Stimulated activated CD8-positive, alpha-beta memory T cell treated with anti-CD3 and anti-CD28 coated beads, Interleukin-7, amount 100 ng/mL, for 1 hour (primary cell): ENCODE measurements around the gene SFXN1.

Source experiments
- DNase-seq, 2 donors: peaks; one replicate each; pipeline ENCODE4 v3.0.0-alpha.2; 2020; ENCODE audit warnings: low read depth in 2 of 2

Gene SFXN1

GRCh38 chr5:175541264-175541663 lies 62.9 kb downstream of the SFXN1 start:
- no peak for DNase-seq

DNA sequence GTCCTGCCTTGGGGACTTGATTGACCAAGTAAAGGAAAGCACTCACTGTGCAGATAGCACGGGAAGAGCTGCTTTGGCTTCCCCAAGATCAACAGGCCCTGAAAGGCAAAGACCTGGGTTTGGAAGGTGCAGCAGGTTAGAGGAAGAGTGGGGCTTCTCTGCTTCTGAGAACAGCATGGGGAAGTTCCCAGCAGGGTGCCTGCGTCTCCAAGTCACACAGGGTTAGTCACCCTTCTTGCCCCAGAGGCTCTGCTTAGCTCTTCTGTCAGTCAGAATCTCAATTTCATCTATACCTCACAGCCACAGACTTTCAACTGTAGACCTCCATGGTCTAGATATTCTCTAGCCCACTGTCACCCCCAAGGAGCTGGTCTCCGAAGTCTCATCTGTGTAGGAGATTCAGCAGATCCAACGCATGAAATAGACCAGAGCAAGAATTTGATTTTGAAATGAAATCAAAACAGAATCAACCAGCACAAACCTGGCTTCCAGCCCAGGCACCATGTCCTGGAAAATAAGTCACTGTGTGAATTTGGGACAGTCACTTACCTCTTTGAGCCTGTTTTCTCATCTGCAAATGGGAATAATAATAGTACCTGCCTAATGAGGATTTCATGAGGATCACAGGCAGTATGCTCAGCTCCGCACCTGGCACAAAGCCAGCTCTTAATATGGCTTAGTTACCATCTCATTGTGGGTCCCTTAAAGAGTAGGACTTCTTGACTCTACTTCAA lies 64.0 kb downstream of the SFXN1 start:
- no peak for DNase-seq

- DNase-seq, result no peak
Measured at GRCh38 chr5:175542966-175543235, 64.5 kb downstream of the SFXN1 start.

DNA sequence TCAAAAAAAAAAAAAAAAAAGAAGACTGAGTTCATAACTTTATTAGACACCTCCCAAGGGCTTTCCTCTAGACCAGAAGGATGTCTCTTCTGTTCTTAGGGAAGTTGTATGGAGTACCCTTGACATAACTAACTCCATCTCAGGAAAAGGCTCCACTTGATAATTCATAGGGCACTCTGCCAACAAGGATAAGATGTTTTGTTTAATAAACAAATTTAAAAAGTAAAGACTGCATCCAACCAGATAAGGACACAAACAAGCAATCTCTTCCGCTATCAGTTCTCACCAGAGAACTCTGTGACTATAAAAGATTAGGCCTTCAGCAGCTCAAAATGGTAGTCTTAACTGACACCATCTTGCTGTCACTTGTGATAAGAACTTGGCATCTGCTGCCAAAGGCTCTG lies 65.8 kb downstream of the SFXN1 start:
- no peak for DNase-seq

DNA sequence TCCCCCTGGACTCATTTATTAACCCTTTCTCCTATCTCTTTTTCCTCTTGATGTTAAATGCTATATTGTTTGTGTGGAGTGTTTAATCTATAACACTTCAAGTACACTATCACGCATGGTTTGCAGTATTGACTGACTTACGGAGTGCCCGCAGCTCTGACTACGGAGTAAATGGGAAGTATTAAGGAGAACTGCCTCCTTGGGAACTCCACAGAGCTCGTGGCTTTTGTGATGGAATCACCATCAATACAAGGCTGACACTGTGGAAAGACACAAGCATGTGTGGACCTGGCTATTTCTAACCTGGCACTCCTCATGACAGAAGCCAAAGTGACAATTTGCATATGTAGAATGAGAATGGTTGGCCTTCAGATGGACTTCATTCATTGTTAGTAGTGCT lies 66.2 kb downstream of the SFXN1 start:
- no peak for DNase-seq

GRCh38 chr5:175547842-175548241 lies 69.5 kb downstream of the SFXN1 start:
- no peak for DNase-seq

- no peak for DNase-seq
Measured at GRCh38 chr5:175548626-175549311, 70.4 kb downstream of the SFXN1 start.

DNA sequence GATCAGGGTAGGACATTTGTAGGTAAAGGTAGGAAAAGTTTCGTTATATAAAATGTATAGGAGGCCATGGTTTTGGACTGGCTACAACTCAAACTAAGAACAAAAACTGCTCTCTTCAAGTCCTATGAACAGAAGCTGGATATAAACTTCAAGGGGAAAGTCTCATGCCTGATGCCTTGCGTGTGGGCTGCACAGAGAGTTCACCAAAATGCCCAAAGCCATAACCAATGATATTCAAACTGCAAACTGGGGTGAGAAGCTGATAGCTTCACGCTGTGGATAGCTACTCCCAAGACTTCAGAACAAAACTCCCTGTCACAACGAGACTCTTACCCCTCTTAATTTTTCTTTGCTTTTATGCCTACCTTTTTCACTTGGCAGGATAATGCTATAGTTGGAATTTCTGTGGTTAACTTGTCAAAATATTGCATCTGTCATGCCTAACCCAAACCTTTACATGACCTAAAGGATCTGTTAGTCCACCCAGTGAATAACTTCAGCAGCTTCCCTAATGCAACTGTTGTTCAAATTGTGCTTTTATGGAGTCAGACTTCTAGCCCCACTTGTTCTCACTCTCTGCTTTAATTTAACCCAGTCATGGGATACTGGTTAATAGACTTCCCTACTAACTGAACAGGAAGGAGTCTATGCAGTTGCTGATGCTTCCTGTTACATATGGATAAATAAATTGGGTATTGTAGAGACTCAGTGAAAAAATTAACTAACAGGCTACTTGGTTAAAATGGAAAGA lies 71.9 kb downstream of the SFXN1 start:
- DNase-seq, result no peak

DNA sequence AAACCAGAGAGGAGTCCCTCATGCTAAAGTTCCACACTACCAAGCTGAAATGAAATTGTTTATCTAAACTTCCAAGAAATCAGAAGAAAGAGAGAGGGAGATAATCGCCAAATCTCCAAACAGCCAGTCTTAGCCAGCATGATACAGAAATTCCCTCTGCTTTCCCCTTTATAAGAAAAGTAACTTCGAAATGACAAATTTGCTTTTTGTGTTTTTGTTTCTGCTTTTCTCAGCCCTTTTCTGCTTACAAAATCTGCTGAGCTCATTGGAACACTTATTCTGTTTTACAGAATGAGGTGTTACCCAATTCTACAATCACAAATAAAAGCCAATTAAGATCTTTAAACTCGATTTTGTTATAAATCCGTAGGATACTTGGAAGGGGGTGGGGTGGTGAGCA lies 72.9 kb downstream of the SFXN1 start:
- DNase-seq, result no peak

DNA sequence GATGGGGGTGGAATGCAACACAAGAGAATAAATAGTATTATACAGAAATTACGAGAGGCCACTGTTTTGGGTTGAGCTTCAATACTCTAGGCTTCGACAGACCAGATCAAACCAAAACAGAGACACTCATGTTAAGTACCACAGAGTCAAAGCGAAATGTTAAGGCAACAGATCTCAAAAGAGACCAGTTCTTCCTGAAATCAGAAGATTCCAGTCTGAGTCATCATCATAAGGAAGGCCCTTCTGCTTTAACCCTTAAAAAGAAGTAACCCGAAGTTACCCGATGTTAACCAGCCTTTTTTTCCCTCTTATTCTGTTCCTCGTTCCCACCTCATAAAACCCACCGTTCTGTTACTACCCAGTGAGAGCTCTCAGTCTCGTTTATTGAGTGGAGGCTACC lies 75.9 kb downstream of the SFXN1 start:
- no peak for DNase-seq

DNA sequence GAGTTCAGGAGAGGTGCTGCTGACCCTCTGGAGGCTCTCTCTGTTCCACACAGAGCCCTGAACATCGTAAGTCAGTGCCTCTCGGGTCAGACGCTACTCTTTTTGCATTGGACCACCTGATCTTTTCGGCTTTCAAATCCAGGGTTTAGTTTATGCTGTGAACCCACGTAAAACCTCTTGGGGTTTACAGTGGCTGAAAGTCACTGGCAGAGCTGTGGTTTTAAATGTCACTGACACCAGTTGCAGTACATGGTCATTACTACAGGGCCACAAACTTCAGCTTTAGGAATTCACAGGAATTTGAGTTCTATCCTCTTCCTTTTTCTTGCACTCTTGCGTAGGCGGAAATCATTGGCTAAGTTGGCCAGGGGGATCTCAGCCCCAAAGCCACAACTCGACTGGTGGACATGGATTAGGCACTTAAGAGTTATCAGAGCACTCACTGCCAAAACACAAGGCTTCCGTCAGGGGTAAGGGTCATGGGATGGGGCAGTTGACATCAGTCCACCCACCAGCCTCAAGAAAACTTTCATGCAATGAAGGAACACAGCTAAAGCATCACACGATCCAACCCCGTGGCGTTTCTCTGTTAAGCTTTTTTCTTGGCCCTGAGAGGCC lies 76.9 kb downstream of the SFXN1 start:
- DNase-seq, result no peak

- DNase-seq, result no peak
Measured at GRCh38 chr5:175556794-175557193, 78.4 kb downstream of the SFXN1 start.

GRCh38 chr5:175557778-175558177 lies 79.4 kb downstream of the SFXN1 start:
- no peak for DNase-seq

GRCh38 chr5:175558801-175559480 lies 80.6 kb downstream of the SFXN1 start:
- DNase-seq, result no peak

DNA sequence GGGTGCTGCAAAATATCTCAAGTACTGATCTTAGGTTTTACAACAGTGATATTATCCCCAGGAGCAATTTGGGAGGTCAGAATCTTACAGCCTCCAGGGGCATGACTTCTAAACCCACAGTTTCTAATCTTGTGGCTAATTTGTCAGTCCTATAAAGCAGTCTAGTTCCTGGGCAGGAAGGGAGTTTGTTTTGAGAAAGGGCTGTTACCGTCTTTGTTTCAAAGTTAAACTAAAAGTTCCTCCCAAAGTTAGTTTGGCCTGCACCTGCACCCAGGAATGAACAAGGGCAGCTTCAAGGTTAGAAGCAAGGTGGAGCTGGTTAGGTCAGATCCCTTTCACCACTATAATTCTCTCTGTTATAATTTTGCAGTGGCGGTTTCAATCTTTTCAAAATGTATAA lies 81.7 kb downstream of the SFXN1 start:
- no peak for DNase-seq

GRCh38 chr5:175561085-175561484 lies 82.7 kb downstream of the SFXN1 start:
- no peak for DNase-seq

DNA sequence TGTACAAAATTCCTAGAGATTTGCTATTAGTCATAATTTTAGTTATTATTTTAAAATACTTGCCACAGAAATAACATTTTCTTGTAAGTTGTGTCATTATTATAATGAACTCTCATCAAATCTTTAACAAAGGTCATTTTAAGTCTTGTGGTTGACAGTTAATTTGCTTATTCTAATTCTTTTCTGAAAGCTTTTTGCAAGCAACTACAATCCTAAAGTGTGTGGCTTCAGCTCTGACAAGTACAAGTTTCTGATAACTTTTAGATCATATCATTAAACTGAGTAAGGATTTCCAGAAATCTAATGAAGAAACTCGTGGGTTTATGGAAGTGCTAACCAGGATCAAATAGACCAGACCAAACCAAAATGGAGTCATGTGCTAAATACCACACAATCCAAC lies 86.4 kb downstream of the SFXN1 start:
- DNase-seq, result no peak

GRCh38 chr5:175566697-175567096 lies 88.3 kb downstream of the SFXN1 start:
- DNase-seq, result no peak

DNA sequence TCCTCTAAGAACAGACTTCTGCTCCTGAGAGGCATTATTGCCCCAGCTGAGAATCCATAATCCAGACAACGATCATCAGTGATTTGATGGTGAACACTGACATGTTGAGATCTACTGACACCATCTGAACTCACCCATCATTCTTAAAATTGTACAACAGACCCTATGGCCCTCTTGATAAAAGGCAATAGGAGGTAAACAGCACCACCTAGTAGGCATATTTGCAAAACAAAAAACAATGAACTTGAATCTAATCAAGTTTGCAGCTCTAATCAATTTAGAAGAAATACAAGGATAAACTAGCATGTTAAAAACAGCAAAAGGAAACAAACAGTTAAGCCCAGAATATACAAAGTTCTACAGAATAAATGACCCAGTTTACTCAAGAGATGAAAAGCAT lies 89.6 kb downstream of the SFXN1 start:
- no peak for DNase-seq

GRCh38 chr5:175569701-175570100 lies 91.3 kb downstream of the SFXN1 start:
- no peak for DNase-seq

GRCh38 chr5:175572886-175573285 lies 94.5 kb downstream of the SFXN1 start:
- DNase-seq, result no peak
